ENCODE measurements around the gene TSPEAR. TPM values are rescaled to one million over a fixed set of nuclear protein-coding genes. Genes with fewer than 3 reads are reported as not detected.
"Not testable (repeated sequence)": the region's sequence is repeated elsewhere in the genome, so short reads cannot be mapped to it uniquely, and the experiment has no call there.

Gene TSPEAR
- total RNA-seq, 1 donor from 2014 or later, result not detected

GRCh38 chr21:44626673-44627143, 84.7 kb downstream of the TSPEAR start, which contains the start of gene KRTAP10-9:
KRTAP10-9 (plus strand) TSS chr21:44627093; CDS start chr21:44627172, 79 bp downstream.
- DNase-seq, result no peak

GRCh38 chr21:44626262-44626661, 85.1 kb downstream of the TSPEAR start:
- DNase-seq, result no peak

GRCh38 chr21:44625756-44626155, 85.6 kb downstream of the TSPEAR start:
- no peak for DNase-seq

GRCh38 chr21:44623575-44623974, 87.8 kb downstream of the TSPEAR start:
- no peak for DNase-seq

- DNase-seq, result no peak
Measured at GRCh38 chr21:44619886-44620285, 91.5 kb downstream of the TSPEAR start.

- DNase-seq, result no peak
Measured at GRCh38 chr21:44618909-44619308, 92.5 kb downstream of the TSPEAR start.

- DNase-seq, result no peak
Measured at GRCh38 chr21:44618504-44618903, 92.9 kb downstream of the TSPEAR start.

GRCh38 chr21:44617071-44617501, 94.3 kb downstream of the TSPEAR start:
- DNase-seq, result no peak

GRCh38 chr21:44616591-44616926, 94.8 kb downstream of the TSPEAR start:
- DNase-seq, result no peak

GRCh38 chr21:44615911-44616590, 95.3 kb downstream of the TSPEAR start:
- no peak for DNase-seq

- DNase-seq, result no peak
Measured at GRCh38 chr21:44615466-44615865, 95.9 kb downstream of the TSPEAR start.

- DNase-seq, result no peak
Measured at GRCh38 chr21:44614961-44615391, 96.4 kb downstream of the TSPEAR start.

GRCh38 chr21:44614161-44614631, 97.2 kb downstream of the TSPEAR start:
- DNase-seq, result no peak

GRCh38 chr21:44613386-44614155, 97.8 kb downstream of the TSPEAR start:
- DNase-seq, result no peak

- no peak for DNase-seq
Measured at GRCh38 chr21:44612669-44613229, 98.6 kb downstream of the TSPEAR start.

- DNase-seq, result no peak
Measured at GRCh38 chr21:44612029-44612486, 99.3 kb downstream of the TSPEAR start, which contains the start of gene KRTAP10-8. KRTAP10-8 (plus strand) TSS chr21:44612079; CDS start chr21:44612101, 22 bp downstream.

GRCh38 chr21:44611551-44611950, 99.8 kb downstream of the TSPEAR start:
- no peak for DNase-seq

- not testable (repeated sequence) for DNase-seq
Measured at GRCh38 chr21:44610157-44610843, 101.1 kb downstream of the TSPEAR start.

GRCh38 chr21:44609193-44609592, 102.2 kb downstream of the TSPEAR start:
- no peak for DNase-seq

GRCh38 chr21:44606495-44606894, 104.9 kb downstream of the TSPEAR start:
- DNase-seq, result no peak

- no peak for DNase-seq
Measured at GRCh38 chr21:44603911-44604310, 107.5 kb downstream of the TSPEAR start.

All from occipital lobe (tissue), 2 donors.